ENCODE results near the gene TOR4A. TPM values are rescaled to one million over a fixed set of nuclear protein-coding genes. Genes with fewer than 3 reads are reported as not detected.
A peak's percentile ranks its signal among the peaks of the same experiment; 100 is the strongest.

TOR4A gene
- total and polyA plus RNA-seq, 9 of the 15 experiments (the other 6 are each of a cell fraction or from before 2014, with no cell fraction given), result 3.9 to 49.2 (median 8.8) TPM

DNA sequence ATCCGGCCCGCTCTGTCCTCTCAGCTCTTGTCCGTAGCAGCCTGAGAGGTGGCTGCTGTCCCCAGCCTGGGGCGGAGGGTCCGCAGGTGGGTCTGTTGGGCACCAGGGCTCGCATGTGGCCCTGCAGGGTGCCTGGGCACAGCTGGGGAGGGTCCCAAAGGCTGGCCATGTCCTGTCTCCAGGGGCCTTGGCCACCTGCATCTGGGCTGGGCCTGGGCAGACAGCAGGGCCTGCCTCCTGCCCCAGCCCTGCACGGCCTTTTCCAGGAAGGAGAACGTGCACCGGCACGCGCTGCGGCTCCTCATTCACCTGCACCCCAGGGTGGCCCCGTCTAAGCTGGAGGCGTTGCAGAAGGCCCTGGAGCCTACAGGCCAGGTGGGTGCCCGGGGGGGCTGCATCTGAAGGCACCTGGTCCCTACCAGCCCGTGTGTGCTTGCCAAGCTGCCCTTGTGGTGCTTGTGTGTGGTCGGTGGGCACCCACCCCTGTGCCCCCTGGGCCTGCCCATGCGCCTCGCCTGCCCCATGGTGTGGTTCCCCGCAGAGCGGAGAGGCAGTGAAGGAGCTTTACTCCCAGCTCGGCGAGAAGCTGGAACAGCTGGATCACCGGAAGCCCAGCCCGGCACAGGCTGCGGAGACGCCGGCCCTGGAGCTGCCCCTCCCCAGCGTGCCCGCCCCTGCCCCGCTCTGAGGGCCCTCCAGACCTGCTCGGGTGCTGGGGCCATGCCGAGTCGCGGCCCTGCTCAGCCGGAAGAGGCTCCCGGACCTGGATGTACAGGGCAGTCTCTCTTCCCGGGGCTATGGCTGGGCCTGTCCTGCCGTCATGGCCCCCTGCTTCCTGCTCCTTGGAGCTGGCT, 5.1 kb upstream of the TOR4A start:
- no peak for FAIRE-seq
- CTCF ChIA-PET (ENCODE audit: low intra/inter-chr PET ratio), result no interaction called here
- Histone ChIP-seq H3K4me3 (no peak overlapping the region), H3K9me1 (ENCODE audit: control insufficient read depth, insufficient read depth, low read length) (no peaks in the 10 kb centered on the region), H3K36me3 (ENCODE audit: control insufficient read depth, insufficient read depth, low read length) (peaks cover 53% of the 10 kb centered on the region), H3K4me2 (ENCODE audit: insufficient read depth, low read length) (no peak overlapping the region), H3K27ac (ENCODE audit: extremely low read depth, low read depth, low read length) (no peak overlapping the region), H3K79me2 (ENCODE audit: control insufficient read depth, insufficient read depth, low read length) (peaks cover 10% of the 10 kb centered on the region; the same call in 2 of the 3 replicates), H4K20me1 (replicated peaks; ENCODE audit: control insufficient read depth, insufficient read depth, low read length) (no peaks in the 10 kb centered on the region), H3K9me3 (replicated peaks; ENCODE audit: control insufficient read depth, insufficient read depth, low read depth, low read length) (no peaks in the 10 kb centered on the region), H3K4me1 (replicated peaks in 1 of 2; ENCODE audit: control insufficient read depth in 2 of 2, insufficient read depth in 2 of 2, low read length in 2 of 2) (peaks cover 37 to 83% of the 10 kb centered on the region in 2 experiments), H2AFZ (ENCODE audit: low read depth, low read length) (no peak overlapping the region), H3K9ac (ENCODE audit: insufficient read depth in 1 of 2, low read depth in 2 of 2, low read length in 2 of 2) (peak overlapping the region in 1 of 2 experiments; percentile 65; a peak in 2 of 4 replicates), H3K27me3 (ENCODE audit: control insufficient read depth in 2 of 2, insufficient read depth in 2 of 2, low read length in 2 of 2) (no peaks in the 10 kb centered on the region)
- no peak for ATAC-seq
- BruUV-seq (replicated peaks), result no TSS peak
- in situ Hi-C loops (cut with MboI) (no loop called here), intact Hi-C loops (cut with micrococcal nuclease) (no loop called here)
- POLR2A ChIA-PET, result interaction anchor here (0.6 to 1.3 kb wide), 6 partner anchors 9 to 386 kb away, joined by 3 to 6 read pairs (median 3); partner anchors contain the start of gene TRAF2
- TF ChIP-seq ELF2 (CRISPR knock-in tag; IDR thresholded peaks at IDR 0.05) (no peak), RBM22 (IDR thresholded peaks at IDR 0.05; ENCODE audit: low read depth, low read length, poor library complexity, severe bottlenecking) (peak; percentile 31), POLR2G (IDR thresholded peaks at IDR 0.05; ENCODE audit: low read depth, low read length) (peak; percentile 61), ZNF507 (tag; conservative IDR thresholded peaks at IDR 0.05) (no peak), ZFP1 (CRISPR knock-in tag; IDR thresholded peaks at IDR 0.05) (no peak), ARID1B (IDR thresholded peaks at IDR 0.05) (no peak), COPS2 (conservative IDR thresholded peaks at IDR 0.05) (no peak), ERF (CRISPR knock-in tag; IDR thresholded peaks at IDR 0.05) (no peak), ZNF197 (CRISPR knock-in tag; IDR thresholded peaks at IDR 0.05; ENCODE audit: low read depth) (no peak), GABPA (tag; conservative IDR thresholded peaks at IDR 0.05; ENCODE audit: low read depth) (no peak), RBFOX2 (IDR thresholded peaks at IDR 0.05; ENCODE audit: low read depth, low read length) (0 out of 2 replicates have a peak, but pooled peaks have one; percentile 42), ETV5 (CRISPR knock-in tag; IDR thresholded peaks at IDR 0.05; ENCODE audit: low read depth) (no peak), E2F3 (CRISPR knock-in tag; IDR thresholded peaks at IDR 0.05) (no peak), CREM (IDR thresholded peaks at IDR 0.05; ENCODE audit: low read depth) (no peak), SMARCC2 (IDR thresholded peaks at IDR 0.05; ENCODE audit: low read depth) (no peak)
- TF ChIP-seq, protein P1, sequence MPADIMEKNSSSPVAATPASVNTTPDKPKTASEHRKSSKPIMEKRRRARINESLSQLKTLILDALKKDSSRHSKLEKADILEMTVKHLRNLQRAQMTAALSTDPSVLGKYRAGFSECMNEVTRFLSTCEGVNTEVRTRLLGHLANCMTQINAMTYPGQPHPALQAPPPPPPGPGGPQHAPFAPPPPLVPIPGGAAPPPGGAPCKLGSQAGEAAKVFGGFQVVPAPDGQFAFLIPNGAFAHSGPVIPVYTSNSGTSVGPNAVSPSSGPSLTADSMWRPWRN (IDR thresholded peaks at IDR 0.05; ENCODE audit: low read depth), result no peak
- 85% methylated on average over 24 of the region's 39 CpGs for WGBS (ENCODE audit: insufficient coverage, low coverage, missing lambda C conversion rate)
- DNase-seq (ENCODE audit: extremely low read depth in 1 of 4, low spot score in 3 of 4), result no peak
